Neural cell (in vitro differentiated cells): ENCODE data around the gene TRIO.

Experiments
- CTCF ChIP-seq: fragments of 450-650 bp; IDR thresholded peaks from 2 replicates; pipeline ENCODE4 v1.5.1; 2014; ENCODE audit warnings: antibody characterized with exemption, mild to moderate bottlenecking, moderate library complexity; ENCODE audit not compliant: poor library complexity, severe bottlenecking
- EZH2 ChIP-seq: fragments of 200-600, 300-800 bp; shearing (Covaris generic), sonication (generic); IDR thresholded peaks from 2 replicates; pipeline ENCODE4 v1.6.1; 2014; ENCODE audit warnings: antibody characterized with exemption, low read length, borderline replicate concordance, mild to moderate bottlenecking; ENCODE audit not compliant: insufficient read depth, poor library complexity, severe bottlenecking
- POLR2AphosphoS5 ChIP-seq: IDR thresholded peaks from 2 replicates; pipeline ENCODE4 v1.6.1; 2012
- TAF1 ChIP-seq: IDR thresholded peaks from 2 replicates; pipeline ENCODE4 v1.6.1; 2012; ENCODE audit warnings: low read depth

GRCh38 chr5:14251733-14252132 is 108.6 kb downstream of the TRIO start:
- TF ChIP-seq CTCF (no peak), TAF1 (no peak), POLR2AphosphoS5 (no peak), EZH2 (no peak)
